Gastroesophageal sphincter (tissue), 3 donors: ENCODE measurements around the gene STT3B.

Experiments
- POLR2A ChIP-seq, 2 donors: fragments of 450-650 bp; IDR thresholded peaks; one replicate each; pipeline ENCODE4 v1.6.1; 2017; ENCODE audit warnings: antibody characterized with exemption in 2 of 2, mild to moderate bottlenecking in 2 of 2, moderate library complexity in 1 of 2
- POLR2AphosphoS5 ChIP-seq: sonication (generic); formaldehyde crosslinking; IDR thresholded peaks from one replicate; pipeline ENCODE4 v1.6.1; 2017; ENCODE audit warnings: antibody characterized with exemption
- TF ChIP-seq, protein P1 (sequence below), 4 experiments: fragments of 200-600 bp in 2 of 4; fragments of 450-650 bp in 2 of 4; sonication (generic) in 1 of 4; IDR thresholded peaks; one replicate each; pipeline ENCODE4 v1.5.1; 2017 to 2019; ENCODE audit warnings: antibody characterized with exemption in 4 of 4, mild to moderate bottlenecking in 2 of 4, moderate library complexity in 2 of 4

DNA sequence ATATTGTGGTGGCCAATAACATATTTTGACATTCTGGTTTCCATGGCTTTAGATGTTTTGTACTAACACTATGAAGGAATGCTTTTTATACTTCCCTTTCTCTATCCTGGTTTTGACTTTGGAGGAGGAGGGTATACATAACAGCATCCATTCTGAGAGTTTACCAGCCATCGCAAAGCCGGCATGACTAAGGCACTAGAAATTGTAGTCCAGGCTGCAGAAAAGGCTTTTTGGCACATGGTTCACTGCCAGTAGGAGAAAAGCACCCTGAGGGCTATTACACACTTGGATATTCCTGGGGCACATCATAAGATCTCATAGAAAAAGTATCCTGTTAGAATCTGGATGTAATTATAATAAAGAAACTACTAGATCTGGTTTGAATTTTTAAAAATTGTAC, 101.8 kb downstream of the STT3B start:
- TF ChIP-seq, protein P1, sequence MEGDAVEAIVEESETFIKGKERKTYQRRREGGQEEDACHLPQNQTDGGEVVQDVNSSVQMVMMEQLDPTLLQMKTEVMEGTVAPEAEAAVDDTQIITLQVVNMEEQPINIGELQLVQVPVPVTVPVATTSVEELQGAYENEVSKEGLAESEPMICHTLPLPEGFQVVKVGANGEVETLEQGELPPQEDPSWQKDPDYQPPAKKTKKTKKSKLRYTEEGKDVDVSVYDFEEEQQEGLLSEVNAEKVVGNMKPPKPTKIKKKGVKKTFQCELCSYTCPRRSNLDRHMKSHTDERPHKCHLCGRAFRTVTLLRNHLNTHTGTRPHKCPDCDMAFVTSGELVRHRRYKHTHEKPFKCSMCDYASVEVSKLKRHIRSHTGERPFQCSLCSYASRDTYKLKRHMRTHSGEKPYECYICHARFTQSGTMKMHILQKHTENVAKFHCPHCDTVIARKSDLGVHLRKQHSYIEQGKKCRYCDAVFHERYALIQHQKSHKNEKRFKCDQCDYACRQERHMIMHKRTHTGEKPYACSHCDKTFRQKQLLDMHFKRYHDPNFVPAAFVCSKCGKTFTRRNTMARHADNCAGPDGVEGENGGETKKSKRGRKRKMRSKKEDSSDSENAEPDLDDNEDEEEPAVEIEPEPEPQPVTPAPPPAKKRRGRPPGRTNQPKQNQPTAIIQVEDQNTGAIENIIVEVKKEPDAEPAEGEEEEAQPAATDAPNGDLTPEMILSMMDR (IDR thresholded peaks at IDR 0.05), result no peak
- TF ChIP-seq POLR2A (IDR thresholded peaks at IDR 0.05) (no peak), POLR2AphosphoS5 (no peak)
